Neutrophil (primary cell): Measurements from ENCODE around the gene NUP153.

Experiments used
- H3K27ac ChIP-seq: fragments of 200-600 bp; sonication (generic); 2 replicates; pipeline ENCODE4 v1.5.1; 2016; ENCODE audit warnings: mild to moderate bottlenecking, moderate library complexity
- H3K27me3 ChIP-seq: fragments of 200-600 bp; sonication (generic); 2 replicates; pipeline ENCODE4 v1.6.0; 2016; ENCODE audit warnings: mild to moderate bottlenecking
- H3K36me3 ChIP-seq: fragments of 200-600 bp; sonication (generic); 2 replicates; pipeline ENCODE4 v1.5.1; 2017
- H3K4me1 ChIP-seq, 2 experiments: fragments of 200-600 bp in 1 of 2; sonication (generic) in 1 of 2; 1 replicate in 1 of 2; 2 replicates in 1 of 2; pipeline versions ENCODE4 v1.5.1 to v1.6.1; 2013 to 2016; ENCODE audit warnings: low read depth in 1 of 2, low read length in 1 of 2, mild to moderate bottlenecking in 1 of 2, moderate library complexity in 1 of 2; ENCODE audit not compliant: control insufficient read depth in 1 of 2, insufficient read depth in 1 of 2
- H3K4me3 ChIP-seq, 2 experiments: fragments of 200-600 bp in 1 of 2; sonication (generic) in 1 of 2; 1 replicate in 1 of 2; 2 replicates in 1 of 2; pipeline ENCODE4 v1.5.1; 2013 to 2016; ENCODE audit warnings: low read depth in 1 of 2, low read length in 1 of 2, mild to moderate bottlenecking in 1 of 2, moderate library complexity in 1 of 2
- H3K9me3 ChIP-seq: fragments of 200-600 bp; sonication (generic); 2 replicates; pipeline ENCODE4 v1.5.1; 2016
- CTCF ChIP-seq: fragments of 200-600 bp; sonication (generic); IDR thresholded peaks from 2 replicates; pipeline ENCODE4 v1.5.1; 2016; ENCODE audit warnings: antibody characterized with exemption

The NUP153 gene

GRCh38 chr6:17580518-17581048, 126.1 kb downstream of the NUP153 start:
- Histone ChIP-seq H3K36me3 (no peaks in the 10 kb centered on the region), H3K4me3 (peak overlapping the region; percentile 56 to 60), H3K27ac (no peak overlapping the region), H3K4me1 (peaks cover 2 to 23% of the 10 kb centered on the region in 2 experiments), H3K27me3 (peaks cover 35% of the 10 kb centered on the region), H3K9me3 (no peaks in the 10 kb centered on the region)
- no peak for TF ChIP-seq CTCF

- Histone ChIP-seq H3K4me1 (peaks cover 0 to 8% of the 10 kb centered on the region in 2 experiments), H3K36me3 (no peaks in the 10 kb centered on the region), H3K27ac (no peak overlapping the region), H3K9me3 (no peaks in the 10 kb centered on the region), H3K27me3 (peaks cover 54% of the 10 kb centered on the region), H3K4me3 (no peak overlapping the region)
- no peak for TF ChIP-seq CTCF
Measured at GRCh38 chr6:17577059-17577458, 129.7 kb downstream of the NUP153 start.

- Histone ChIP-seq H3K27me3 (peaks cover 47% of the 10 kb centered on the region), H3K9me3 (no peaks in the 10 kb centered on the region), H3K4me1 (no peaks in the 10 kb centered on the region), H3K4me3 (no peak overlapping the region), H3K27ac (no peak overlapping the region), H3K36me3 (no peaks in the 10 kb centered on the region)
- no peak for TF ChIP-seq CTCF
Measured at GRCh38 chr6:17574866-17575560, 131.7 kb downstream of the NUP153 start.

GRCh38 chr6:17565399-17565798, 141.3 kb downstream of the NUP153 start:
- Histone ChIP-seq H3K4me3 (no peak overlapping the region), H3K4me1 (no peaks in the 10 kb centered on the region), H3K9me3 (peaks cover 14% of the 10 kb centered on the region), H3K36me3 (no peaks in the 10 kb centered on the region), H3K27me3 (peaks cover 18% of the 10 kb centered on the region), H3K27ac (no peak overlapping the region)
- TF ChIP-seq CTCF, result no peak
